ENCODE results near the gene DDX43.

The DDX43 gene

GRCh38 chr6:73363537-73363875 lies 31.1 kb upstream of the DDX43 start:
- TF ChIP-seq, protein P1, sequence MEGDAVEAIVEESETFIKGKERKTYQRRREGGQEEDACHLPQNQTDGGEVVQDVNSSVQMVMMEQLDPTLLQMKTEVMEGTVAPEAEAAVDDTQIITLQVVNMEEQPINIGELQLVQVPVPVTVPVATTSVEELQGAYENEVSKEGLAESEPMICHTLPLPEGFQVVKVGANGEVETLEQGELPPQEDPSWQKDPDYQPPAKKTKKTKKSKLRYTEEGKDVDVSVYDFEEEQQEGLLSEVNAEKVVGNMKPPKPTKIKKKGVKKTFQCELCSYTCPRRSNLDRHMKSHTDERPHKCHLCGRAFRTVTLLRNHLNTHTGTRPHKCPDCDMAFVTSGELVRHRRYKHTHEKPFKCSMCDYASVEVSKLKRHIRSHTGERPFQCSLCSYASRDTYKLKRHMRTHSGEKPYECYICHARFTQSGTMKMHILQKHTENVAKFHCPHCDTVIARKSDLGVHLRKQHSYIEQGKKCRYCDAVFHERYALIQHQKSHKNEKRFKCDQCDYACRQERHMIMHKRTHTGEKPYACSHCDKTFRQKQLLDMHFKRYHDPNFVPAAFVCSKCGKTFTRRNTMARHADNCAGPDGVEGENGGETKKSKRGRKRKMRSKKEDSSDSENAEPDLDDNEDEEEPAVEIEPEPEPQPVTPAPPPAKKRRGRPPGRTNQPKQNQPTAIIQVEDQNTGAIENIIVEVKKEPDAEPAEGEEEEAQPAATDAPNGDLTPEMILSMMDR (IDR thresholded peaks at IDR 0.05; ENCODE audit: low read depth, low read length) = no peak
- DNase-seq (ENCODE audit: extremely low read depth, low read depth) = no peak

DNA sequence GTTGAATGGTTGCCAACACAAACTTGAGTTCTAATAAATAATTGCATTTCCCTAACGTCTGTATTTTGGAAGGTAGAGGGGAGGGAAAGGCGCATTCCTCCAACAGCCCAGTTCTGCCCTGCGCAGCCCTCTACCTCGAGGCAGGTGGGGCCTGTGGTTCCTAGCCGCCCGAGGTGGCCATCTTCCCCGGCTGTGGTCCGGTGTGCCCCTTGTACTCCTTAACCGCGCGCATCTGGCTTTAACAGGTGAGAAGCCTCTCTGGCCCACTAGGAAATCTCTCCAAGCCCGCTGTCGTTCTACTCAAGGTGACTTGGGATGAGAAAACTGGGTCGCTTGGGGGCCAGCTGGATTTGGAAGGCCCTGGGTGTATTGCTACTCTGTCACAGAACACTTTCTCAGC lies 30.5 kb upstream of the DDX43 start:
- TF ChIP-seq, protein P1 (IDR thresholded peaks at IDR 0.05; ENCODE audit: low read depth, low read length) = no peak
- DNase-seq (ENCODE audit: extremely low read depth, low read depth) = no peak

DNA sequence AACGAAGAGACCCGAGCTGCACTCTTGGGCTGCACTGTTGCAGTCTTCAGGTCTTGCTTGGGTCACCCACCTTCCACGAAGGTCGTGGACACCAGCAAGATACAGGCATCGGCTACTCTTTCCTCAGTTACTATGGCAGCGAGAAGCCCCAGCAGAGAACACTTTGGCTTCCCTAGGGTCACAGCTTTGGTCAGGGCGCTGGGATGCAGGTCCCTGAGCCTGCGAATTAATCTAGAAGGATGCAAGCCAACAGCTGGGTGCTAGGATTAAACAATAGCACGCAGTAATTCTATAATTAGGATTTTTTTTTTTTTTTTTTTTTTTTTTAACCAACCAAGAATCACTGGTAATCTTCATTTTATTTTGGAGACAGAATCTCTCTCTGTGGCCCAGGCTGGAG lies 30.1 kb upstream of the DDX43 start:
- TF ChIP-seq, protein P1 (IDR thresholded peaks at IDR 0.05; ENCODE audit: low read depth, low read length) = no peak
- no peak for DNase-seq (ENCODE audit: extremely low read depth, low read depth)

DNA sequence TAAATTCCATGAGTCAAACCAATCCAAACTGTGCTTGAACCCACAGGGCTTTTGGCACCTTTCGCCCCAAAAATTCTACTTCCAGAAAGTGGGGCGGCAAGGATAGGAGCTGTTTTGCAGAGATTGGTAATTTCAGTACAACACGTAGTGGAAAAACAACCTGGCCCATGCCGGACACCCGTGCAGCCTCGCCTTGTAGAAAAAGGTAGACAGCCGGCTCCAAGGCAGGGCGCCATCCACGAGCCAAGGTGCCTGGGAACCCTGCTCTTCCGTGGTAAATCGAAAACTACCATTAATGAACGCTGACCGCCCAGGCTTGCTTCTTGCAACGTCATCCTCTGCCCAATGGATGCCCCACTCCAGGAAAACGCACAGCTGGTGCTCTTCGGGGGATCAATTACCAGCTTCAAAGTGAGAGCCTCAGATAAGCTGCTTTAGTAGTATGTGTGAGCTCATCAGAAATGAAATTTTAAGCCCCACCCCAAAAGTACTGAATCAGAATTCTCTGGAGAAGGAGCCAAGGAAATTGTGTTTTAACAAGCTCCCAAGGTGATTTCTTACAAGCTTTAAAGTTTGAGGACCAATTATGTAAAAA lies 26.8 kb upstream of the DDX43 start:
- DNase-seq (ENCODE audit: extremely low read depth, low read depth) = no peak
- TF ChIP-seq, protein P1 (IDR thresholded peaks at IDR 0.05; ENCODE audit: low read depth, low read length) = no peak

DNA sequence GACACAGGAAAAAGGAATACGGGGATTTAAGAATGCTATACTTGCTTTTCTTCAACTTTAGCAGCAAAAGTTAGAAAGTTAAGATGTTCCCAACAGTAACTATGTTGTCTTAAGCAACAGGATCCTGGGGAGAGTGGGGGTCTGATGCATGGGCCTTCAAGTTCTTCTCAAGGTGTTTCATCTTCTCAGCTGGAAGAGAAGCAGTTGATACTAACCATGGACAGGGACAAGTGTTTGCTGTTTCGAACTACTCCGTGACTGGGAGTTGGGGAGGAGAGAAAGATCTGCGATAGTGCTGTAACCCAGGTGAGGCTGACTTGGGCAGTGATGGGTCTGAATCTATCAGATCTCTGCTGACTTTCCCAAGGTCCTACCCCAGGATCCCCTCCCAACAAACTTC lies 26.0 kb upstream of the DDX43 start:
- TF ChIP-seq, protein P1 (IDR thresholded peaks at IDR 0.05; ENCODE audit: low read depth, low read length) = no peak
- DNase-seq (ENCODE audit: extremely low read depth, low read depth) = no peak

- DNase-seq (ENCODE audit: extremely low read depth, low read depth) = no peak
- TF ChIP-seq, protein P1 (IDR thresholded peaks at IDR 0.05; ENCODE audit: low read depth, low read length) = no peak
Observed at GRCh38 chr6:73369157-73369556, 25.5 kb upstream of the DDX43 start.

DNA sequence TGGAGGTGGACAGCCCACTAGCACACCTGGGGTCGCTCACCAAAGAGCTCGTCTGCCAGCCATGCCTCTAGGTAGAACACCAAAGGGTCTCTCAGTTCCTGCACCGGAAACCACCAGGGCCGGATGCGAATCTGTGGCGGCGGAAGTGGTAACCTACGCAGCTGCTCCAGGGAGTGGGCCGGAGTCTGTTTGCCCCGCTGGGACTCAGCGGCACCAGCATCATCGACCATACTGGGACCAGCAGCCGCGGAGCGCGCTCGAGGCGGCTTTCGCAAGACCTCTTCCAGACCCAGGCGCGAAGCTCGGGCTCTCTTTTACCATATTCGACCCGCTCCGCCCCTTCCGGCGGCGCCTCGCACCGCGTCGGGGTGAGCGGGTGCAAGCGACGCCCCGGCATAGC lies 25.1 kb upstream of the DDX43 start, which contains the start of gene OOEP:
TSS of gene OOEP (minus strand) at position 335 of the 400 bp plus-strand sequence. CDS start at position 230, 105 bp downstream.
- TF ChIP-seq, protein P1 (IDR thresholded peaks at IDR 0.05; ENCODE audit: low read depth, low read length) = no peak

More for the DNA sequence above, 25.1 kb upstream of the DDX43 start, which contains the start of gene OOEP:
- no peak for DNase-seq (ENCODE audit: extremely low read depth, low read depth)
